ENCODE results near the gene MSANTD2. TPM values are rescaled to one million over a fixed set of nuclear protein-coding genes. Genes with fewer than 3 reads are reported as not detected.

MSANTD2 gene
- total RNA-seq, 4 donors from 2014 or later, result 5.2 to 16.4 (median 6.7) TPM

DNA sequence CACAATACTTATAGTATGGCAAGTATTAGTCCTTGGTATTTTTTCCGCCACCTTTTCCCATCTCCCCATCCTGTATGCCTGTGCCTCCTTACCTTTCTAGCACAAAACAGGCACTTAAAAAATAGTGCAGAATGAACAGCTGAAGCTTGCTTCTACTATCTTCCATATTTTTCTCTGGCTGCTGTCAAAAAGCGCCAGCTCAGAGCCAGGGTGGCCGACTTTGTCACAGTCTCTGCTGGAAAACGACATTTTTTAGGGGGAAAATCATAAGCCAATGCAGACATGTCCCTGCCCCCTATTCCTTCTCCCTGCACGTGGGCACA lies 38.6 kb upstream of the MSANTD2 start:
- intact Hi-C loops (cut with DNase I), result loop anchor here (10.0 kb wide), 2 partner anchors 74 to 174 kb away; partner anchors contain the start of gene ESAM
- Histone ChIP-seq H3K4me3 (peak overlapping the region in 2 of 4 donors; percentile 42 to 63), H3K27me3 (peaks cover 25 to 67% (median 34%) of the 10 kb centered on the region in 4 donors), H3K9me3 (no peaks in the 10 kb centered on the region), H3K27ac (no peak overlapping the region), H3K4me1 (peaks cover 15 to 43% (median 22%) of the 10 kb centered on the region in 3 donors), H3K36me3 (no peaks in the 10 kb centered on the region)
- TF ChIP-seq POLR2A (IDR thresholded peaks at IDR 0.05), result no peak
- TF ChIP-seq, protein P1, sequence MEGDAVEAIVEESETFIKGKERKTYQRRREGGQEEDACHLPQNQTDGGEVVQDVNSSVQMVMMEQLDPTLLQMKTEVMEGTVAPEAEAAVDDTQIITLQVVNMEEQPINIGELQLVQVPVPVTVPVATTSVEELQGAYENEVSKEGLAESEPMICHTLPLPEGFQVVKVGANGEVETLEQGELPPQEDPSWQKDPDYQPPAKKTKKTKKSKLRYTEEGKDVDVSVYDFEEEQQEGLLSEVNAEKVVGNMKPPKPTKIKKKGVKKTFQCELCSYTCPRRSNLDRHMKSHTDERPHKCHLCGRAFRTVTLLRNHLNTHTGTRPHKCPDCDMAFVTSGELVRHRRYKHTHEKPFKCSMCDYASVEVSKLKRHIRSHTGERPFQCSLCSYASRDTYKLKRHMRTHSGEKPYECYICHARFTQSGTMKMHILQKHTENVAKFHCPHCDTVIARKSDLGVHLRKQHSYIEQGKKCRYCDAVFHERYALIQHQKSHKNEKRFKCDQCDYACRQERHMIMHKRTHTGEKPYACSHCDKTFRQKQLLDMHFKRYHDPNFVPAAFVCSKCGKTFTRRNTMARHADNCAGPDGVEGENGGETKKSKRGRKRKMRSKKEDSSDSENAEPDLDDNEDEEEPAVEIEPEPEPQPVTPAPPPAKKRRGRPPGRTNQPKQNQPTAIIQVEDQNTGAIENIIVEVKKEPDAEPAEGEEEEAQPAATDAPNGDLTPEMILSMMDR (IDR thresholded peaks at IDR 0.05), result no peak
- 28 to 55% methylated on average over 4 to 5 of the region's 5 CpGs for WGBS, 2 donors
- no peak for DNase-seq

DNA sequence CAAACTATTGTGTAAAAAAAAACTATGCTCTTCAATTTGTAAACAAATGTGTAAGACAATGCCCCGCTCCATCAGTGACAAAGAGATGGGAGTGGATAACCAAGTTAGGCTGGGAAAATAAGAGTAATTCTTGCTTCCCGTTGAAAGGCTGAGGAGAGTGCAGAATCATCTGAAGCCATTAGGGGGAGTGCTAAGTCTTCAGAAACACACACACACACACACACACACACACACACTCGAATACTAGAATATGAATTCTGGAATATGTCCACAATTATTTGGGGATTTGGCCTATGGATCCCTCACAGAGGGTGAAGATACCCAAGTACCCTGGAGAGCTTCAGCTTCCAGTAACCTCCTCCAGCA lies 37.3 kb upstream of the MSANTD2 start:
- Histone ChIP-seq H3K4me1 (peaks cover 11 to 31% (median 15%) of the 10 kb centered on the region in 3 donors), H3K27me3 (peaks cover 20 to 62% (median 29%) of the 10 kb centered on the region in 4 donors), H3K36me3 (no peaks in the 10 kb centered on the region), H3K27ac (no peak overlapping the region), H3K9me3 (no peaks in the 10 kb centered on the region), H3K4me3 (no peak overlapping the region)
- intact Hi-C loops (cut with DNase I), result loop anchor here (10.0 kb wide), 2 partner anchors 73 to 173 kb away; partner anchors contain the start of gene ESAM
- TF ChIP-seq, protein P1 (IDR thresholded peaks at IDR 0.05), result peak in 2 of 6 experiments; percentile 16 to 53
- TF ChIP-seq POLR2A (IDR thresholded peaks at IDR 0.05), result no peak
- WGBS, 2 donors, result 18% methylated on average over 3 of the region's 3 CpGs
- no peak for DNase-seq

DNA sequence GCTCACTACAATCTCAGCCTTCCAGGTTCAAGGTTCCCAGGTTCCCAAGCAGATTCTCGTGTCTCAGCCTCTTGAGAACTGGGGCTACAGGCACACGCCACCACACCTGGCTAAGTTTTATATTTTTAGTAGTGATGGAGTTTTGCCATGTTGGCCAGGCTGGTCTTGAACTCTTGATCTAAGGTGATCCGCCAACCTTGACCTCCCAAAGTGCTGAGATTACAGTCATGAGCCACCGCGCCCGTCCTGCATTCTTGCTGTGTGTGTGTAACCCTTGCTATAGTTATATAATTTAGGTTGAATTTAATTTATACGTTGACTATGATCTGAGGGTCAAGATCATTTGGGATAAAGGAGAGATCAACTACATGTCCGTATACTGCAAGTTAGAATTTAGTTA lies 35.7 kb upstream of the MSANTD2 start:
- Histone ChIP-seq H3K36me3 (no peaks in the 10 kb centered on the region), H3K27me3 (peaks cover 12 to 52% (median 23%) of the 10 kb centered on the region in 4 donors), H3K27ac (peak overlapping the region in 2 of 4 donors; percentile 52 to 69), H3K4me1 (peaks cover 11 to 30% (median 15%) of the 10 kb centered on the region in 3 donors), H3K9me3 (no peaks in the 10 kb centered on the region), H3K4me3 (peak overlapping the region in 2 of 4 donors; percentile 39 to 56)
- TF ChIP-seq, protein P1 (IDR thresholded peaks at IDR 0.05), result no peak
- TF ChIP-seq POLR2A (IDR thresholded peaks at IDR 0.05), result no peak
- 77 to 88% methylated on average over 6 to 8 of the region's 8 CpGs for WGBS, 2 donors
- no peak for DNase-seq
- intact Hi-C loops (cut with DNase I), result loop anchor here (10.0 kb wide), 2 partner anchors 71 to 171 kb away; partner anchors contain the start of gene ESAM

DNA sequence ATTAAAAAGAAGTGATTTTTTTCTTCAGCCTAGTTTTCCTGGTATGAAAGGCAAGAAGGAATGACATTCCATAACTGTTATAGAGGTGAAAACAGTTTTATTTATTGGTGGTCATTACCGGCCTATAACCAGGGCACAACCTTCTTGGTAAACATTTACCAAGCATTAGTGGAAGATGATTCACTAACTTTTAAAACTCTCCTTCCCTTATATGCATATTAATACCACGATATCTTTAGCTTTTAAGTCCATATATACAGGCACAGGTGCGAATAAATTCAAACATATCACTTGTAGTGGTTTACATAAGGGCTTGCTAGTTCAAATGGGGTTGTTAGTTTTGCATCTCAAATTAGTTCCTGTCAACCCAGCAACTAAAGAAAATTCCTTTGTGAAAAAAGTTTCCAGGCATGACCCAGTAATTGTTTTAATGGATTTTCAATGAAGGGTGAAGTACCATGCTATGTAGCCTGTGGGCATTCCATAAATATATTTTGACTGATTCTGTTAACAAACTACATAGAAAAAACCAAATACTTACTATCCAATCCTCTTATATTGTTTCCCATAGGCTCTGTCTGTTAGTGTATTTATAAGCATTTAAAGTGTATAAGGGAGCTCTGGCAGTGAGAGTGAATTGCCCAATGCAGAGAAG lies 34.4 kb upstream of the MSANTD2 start:
- Histone ChIP-seq H3K4me3 (no peak overlapping the region), H3K36me3 (no peaks in the 10 kb centered on the region), H3K4me1 (peaks cover 8 to 25% (median 11%) of the 10 kb centered on the region in 3 donors), H3K27ac (no peak overlapping the region), H3K9me3 (no peaks in the 10 kb centered on the region), H3K27me3 (peaks cover 7 to 40% (median 13%) of the 10 kb centered on the region in 4 donors)
- 47 to 62% methylated on average over 3 of the region's 3 CpGs for WGBS, 2 donors
- no peak for DNase-seq
- TF ChIP-seq POLR2A (IDR thresholded peaks at IDR 0.05), result no peak
- intact Hi-C loops (cut with DNase I), result loop anchor here (10.0 kb wide), 2 partner anchors 70 to 170 kb away; partner anchors contain the start of gene ESAM

DNA sequence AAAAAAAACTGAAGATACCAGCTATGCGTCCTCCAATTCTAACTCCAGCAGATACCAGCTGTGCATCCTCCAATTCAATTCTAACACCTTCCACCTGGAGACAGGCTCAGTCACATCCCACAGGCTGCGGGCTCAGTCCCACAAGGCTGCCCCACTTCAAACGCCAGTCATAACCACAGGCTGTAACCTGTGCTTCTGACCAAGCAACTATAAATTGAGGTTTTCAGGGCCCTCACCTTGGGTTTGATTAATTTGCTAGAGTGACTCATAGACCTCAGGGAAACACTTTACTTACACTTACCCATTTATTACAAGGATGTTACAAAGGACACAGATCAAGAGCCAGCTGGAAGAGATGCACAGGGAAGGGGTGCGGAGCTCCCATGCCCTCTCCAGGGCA lies 32.4 kb upstream of the MSANTD2 start:
- Histone ChIP-seq H3K27ac (no peak overlapping the region), H3K9me3 (no peaks in the 10 kb centered on the region), H3K27me3 (peaks cover 0 to 19% (median 0%) of the 10 kb centered on the region in 4 donors), H3K4me1 (peaks cover 0 to 15% (median 4%) of the 10 kb centered on the region in 3 donors), H3K4me3 (no peak overlapping the region), H3K36me3 (no peaks in the 10 kb centered on the region)
- WGBS, 2 donors, result 41 to 45% methylated on average over 4 of the region's 4 CpGs
- intact Hi-C loops (cut with DNase I), result loop anchor here (10.0 kb wide), 2 partner anchors 68 to 168 kb away; partner anchors contain the start of gene ESAM
- no peak for DNase-seq
- no peak for TF ChIP-seq POLR2A (IDR thresholded peaks at IDR 0.05)
- TF ChIP-seq, protein P1 (IDR thresholded peaks at IDR 0.05), result no peak

All from esophagus squamous epithelium (tissue), 5 donors.